Neutrophil (primary cell): ENCODE results near the gene ZNF804A.
"Not testable (repeated sequence)": the region's sequence is repeated elsewhere in the genome, so short reads cannot be mapped to it uniquely, and the experiment has no call there.

Source experiments
- H3K27ac ChIP-seq: fragments of 200-600 bp; sonication (generic); 2 replicates; pipeline ENCODE4 v1.5.1; 2016; ENCODE audit warnings: mild to moderate bottlenecking, moderate library complexity
- H3K27me3 ChIP-seq: fragments of 200-600 bp; sonication (generic); 2 replicates; pipeline ENCODE4 v1.6.0; 2016; ENCODE audit warnings: mild to moderate bottlenecking
- H3K36me3 ChIP-seq: fragments of 200-600 bp; sonication (generic); 2 replicates; pipeline ENCODE4 v1.5.1; 2017
- H3K4me1 ChIP-seq, 2 experiments: fragments of 200-600 bp in 1 of 2; sonication (generic) in 1 of 2; 1 replicate in 1 of 2; 2 replicates in 1 of 2; pipeline versions ENCODE4 v1.5.1 to v1.6.1; 2013 to 2016; ENCODE audit warnings: low read depth in 1 of 2, low read length in 1 of 2, mild to moderate bottlenecking in 1 of 2, moderate library complexity in 1 of 2; ENCODE audit not compliant: control insufficient read depth in 1 of 2, insufficient read depth in 1 of 2
- H3K4me3 ChIP-seq, 2 experiments: fragments of 200-600 bp in 1 of 2; sonication (generic) in 1 of 2; 1 replicate in 1 of 2; 2 replicates in 1 of 2; pipeline ENCODE4 v1.5.1; 2013 to 2016; ENCODE audit warnings: low read depth in 1 of 2, low read length in 1 of 2, mild to moderate bottlenecking in 1 of 2, moderate library complexity in 1 of 2
- H3K9me3 ChIP-seq: fragments of 200-600 bp; sonication (generic); 2 replicates; pipeline ENCODE4 v1.5.1; 2016
- CTCF ChIP-seq: fragments of 200-600 bp; sonication (generic); IDR thresholded peaks from 2 replicates; pipeline ENCODE4 v1.5.1; 2016; ENCODE audit warnings: antibody characterized with exemption

ZNF804A gene

GRCh38 chr2:184734338-184734737 lies 136.0 kb downstream of the ZNF804A start:
- Histone ChIP-seq H3K9me3 (no peaks in the 10 kb centered on the region), H3K4me3 (no peak overlapping the region), H3K27me3 (no peaks in the 10 kb centered on the region), H3K4me1 (no peaks in the 10 kb centered on the region), H3K36me3 (no peaks in the 10 kb centered on the region), H3K27ac (no peak overlapping the region)
- TF ChIP-seq CTCF = no peak

DNA sequence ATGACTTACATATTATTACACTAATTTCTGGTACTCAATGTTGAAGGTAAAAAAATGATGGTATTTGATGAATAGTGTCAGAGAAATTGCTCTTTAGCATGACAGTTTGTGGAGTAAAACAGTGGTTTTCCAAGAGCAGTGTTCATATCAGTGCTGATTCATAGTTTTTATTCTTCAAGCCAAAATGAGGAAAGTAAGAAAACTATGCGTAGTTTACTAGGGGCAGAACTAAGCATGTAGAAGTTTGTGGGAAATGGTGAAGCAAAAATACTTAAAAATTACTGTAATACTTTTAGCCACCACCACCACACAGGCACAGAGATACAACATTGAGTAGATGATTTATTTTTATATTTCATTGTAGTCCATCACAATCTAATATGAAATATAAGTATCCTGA lies 137.3 kb downstream of the ZNF804A start:
- Histone ChIP-seq H3K27me3 (no peaks in the 10 kb centered on the region), H3K4me3 (no peak overlapping the region), H3K27ac (no peak overlapping the region), H3K36me3 (no peaks in the 10 kb centered on the region), H3K9me3 (no peaks in the 10 kb centered on the region), H3K4me1 (no peaks in the 10 kb centered on the region)
- no peak for TF ChIP-seq CTCF

DNA sequence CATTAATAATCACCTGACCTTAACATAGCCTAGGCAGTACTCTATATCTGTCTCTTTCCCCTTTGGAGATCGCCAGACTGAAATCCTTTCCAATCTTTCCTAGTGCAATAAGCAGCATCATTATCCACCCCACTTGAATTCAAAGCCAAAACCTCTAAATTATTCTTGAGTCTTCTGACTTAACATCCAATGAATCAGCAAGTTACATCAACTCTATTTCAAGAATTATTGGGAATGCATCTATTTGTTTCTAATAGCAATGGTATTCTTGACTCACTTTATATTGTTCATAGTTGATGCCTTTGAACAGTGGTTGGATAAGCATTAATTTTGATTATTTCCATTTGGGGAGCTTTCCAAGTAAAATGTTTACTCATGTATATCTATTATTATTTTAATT lies 144.8 kb downstream of the ZNF804A start:
- no peak overlapping the region for H3K27ac ChIP-seq
- H3K36me3 ChIP-seq = no peaks in the 10 kb centered on the region
- H3K4me3 ChIP-seq = no peak overlapping the region
- no peaks in the 10 kb centered on the region for H3K4me1 ChIP-seq
- no peaks in the 10 kb centered on the region for H3K9me3 ChIP-seq
- no peaks in the 10 kb centered on the region for H3K27me3 ChIP-seq
- TF ChIP-seq CTCF = no peak

GRCh38 chr2:184756161-184756560 lies 157.8 kb downstream of the ZNF804A start:
- Histone ChIP-seq H3K9me3 (no peaks in the 10 kb centered on the region), H3K4me3 (no peak overlapping the region), H3K27me3 (no peaks in the 10 kb centered on the region), H3K4me1 (peaks cover 0 to 3% of the 10 kb centered on the region in 2 experiments), H3K27ac (no peak overlapping the region), H3K36me3 (no peaks in the 10 kb centered on the region)
- TF ChIP-seq CTCF = no peak

GRCh38 chr2:184756885-184757284 lies 158.6 kb downstream of the ZNF804A start:
- Histone ChIP-seq H3K36me3 (no peaks in the 10 kb centered on the region), H3K27ac (no peak overlapping the region), H3K9me3 (no peaks in the 10 kb centered on the region), H3K4me1 (peaks cover 0 to 3% of the 10 kb centered on the region in 2 experiments), H3K27me3 (no peaks in the 10 kb centered on the region), H3K4me3 (no peak overlapping the region)
- TF ChIP-seq CTCF = no peak

- H3K27ac ChIP-seq, H3K4me1 ChIP-seq, H3K4me3 ChIP-seq, H3K36me3 ChIP-seq, H3K9me3 ChIP-seq, H3K27me3 ChIP-seq: not testable (repeated sequence)
Observed at GRCh38 chr2:184759557-184760255, 161.4 kb downstream of the ZNF804A start.
